Measurements from ENCODE around the gene TANGO6. TPM values are rescaled to one million over a fixed set of nuclear protein-coding genes. Genes with fewer than 3 reads are reported as not detected.

Gene TANGO6
- total RNA-seq, 6 donors from 2014 or later: 11.7 to 30.4 (median 15.5) TPM

- TF ChIP-seq POLR2A (IDR thresholded peaks at IDR 0.05): no peak
- TF ChIP-seq CTCF (IDR thresholded peaks at IDR 0.05): no peak
- no peak for TF ChIP-seq EP300 (IDR thresholded peaks at IDR 0.05)
- TF ChIP-seq POLR2AphosphoS5 (IDR thresholded peaks at IDR 0.05): no peak
- Histone ChIP-seq H3K27me3 (no peaks in the 10 kb centered on the region), H3K36me3 (no peaks in the 10 kb centered on the region), H3K9me3 (no peaks in the 10 kb centered on the region), H3K4me1 (peaks cover 0 to 5% (median 3%) of the 10 kb centered on the region in 4 donors), H3K27ac (peak overlapping the region in 2 of 4 donors; percentile 21 to 63), H3K4me3 (no peak overlapping the region)
- 78 to 84% methylated on average over 5 of the region's 5 CpGs for WGBS, 2 donors
- no peak for DNase-seq
- ATAC-seq (ENCODE audit: low FRiP score in 2 of 2): no peak
Measured at GRCh38 chr16:68960910-68961309, 117.6 kb downstream of the TANGO6 start.

GRCh38 chr16:68961778-68962402 lies 118.6 kb downstream of the TANGO6 start:
- H3K4me1 ChIP-seq: peaks cover 0 to 5% (median 3%) of the 10 kb centered on the region in 4 donors
- H3K27me3 ChIP-seq: no peaks in the 10 kb centered on the region
- H3K27ac ChIP-seq: peak overlapping the region in 3 of 4 donors; percentile 27 to 63 (median 50)
- no peaks in the 10 kb centered on the region for H3K36me3 ChIP-seq
- TF ChIP-seq POLR2A (IDR thresholded peaks at IDR 0.05) (no peak), CTCF (IDR thresholded peaks at IDR 0.05) (no peak), EP300 (IDR thresholded peaks at IDR 0.05) (no peak), POLR2AphosphoS5 (IDR thresholded peaks at IDR 0.05) (no peak)
- H3K9me3 ChIP-seq: no peaks in the 10 kb centered on the region
- ATAC-seq (ENCODE audit: low FRiP score in 2 of 2) (no peak), DNase-seq (no peak)
- no peak overlapping the region for H3K4me3 ChIP-seq
- WGBS, 2 donors: 63 to 64% methylated on average over 4 of the region's 4 CpGs

- TF ChIP-seq POLR2AphosphoS5 (IDR thresholded peaks at IDR 0.05) (no peak), POLR2A (IDR thresholded peaks at IDR 0.05) (no peak), EP300 (IDR thresholded peaks at IDR 0.05) (no peak), CTCF (IDR thresholded peaks at IDR 0.05) (no peak)
- H3K9me3 ChIP-seq: no peaks in the 10 kb centered on the region
- no peak for ATAC-seq (ENCODE audit: low FRiP score in 2 of 2)
- H3K4me3 ChIP-seq: no peak overlapping the region
- H3K36me3 ChIP-seq: peaks cover 0 to 9% (median 4%) of the 10 kb centered on the region in 4 donors
- WGBS, 2 donors: 81 to 84% methylated on average over 2 of the region's 2 CpGs
- no peak for DNase-seq
- no peaks in the 10 kb centered on the region for H3K27me3 ChIP-seq
- no peaks in the 10 kb centered on the region for H3K4me1 ChIP-seq
- no peak overlapping the region for H3K27ac ChIP-seq
Measured at GRCh38 chr16:68969338-68969737, 126.0 kb downstream of the TANGO6 start.

- Histone ChIP-seq H3K9me3 (no peaks in the 10 kb centered on the region), H3K4me3 (no peak overlapping the region), H3K27me3 (no peaks in the 10 kb centered on the region), H3K27ac (no peak overlapping the region), H3K4me1 (no peaks in the 10 kb centered on the region), H3K36me3 (peaks cover 0 to 26% (median 11%) of the 10 kb centered on the region in 4 donors)
- no peak for TF ChIP-seq CTCF (IDR thresholded peaks at IDR 0.05)
- 97 to 99% methylated on average over 4 of the region's 4 CpGs for WGBS, 2 donors
- DNase-seq (no peak), ATAC-seq (ENCODE audit: low FRiP score in 2 of 2) (no peak)
Measured at GRCh38 chr16:68972013-68972412, 128.7 kb downstream of the TANGO6 start.

GRCh38 chr16:68972720-68973119 lies 129.4 kb downstream of the TANGO6 start:
- no peaks in the 10 kb centered on the region for H3K9me3 ChIP-seq
- 45 to 47% methylated on average over 4 of the region's 4 CpGs for WGBS, 2 donors
- TF ChIP-seq POLR2A (IDR thresholded peaks at IDR 0.05) (no peak), POLR2AphosphoS5 (IDR thresholded peaks at IDR 0.05) (no peak), EP300 (IDR thresholded peaks at IDR 0.05) (no peak), CTCF (IDR thresholded peaks at IDR 0.05) (no peak)
- H3K36me3 ChIP-seq: peaks cover 0 to 28% (median 11%) of the 10 kb centered on the region in 4 donors
- no peaks in the 10 kb centered on the region for H3K27me3 ChIP-seq
- no peak overlapping the region for H3K27ac ChIP-seq
- ATAC-seq (ENCODE audit: low FRiP score in 2 of 2): no peak
- no peak overlapping the region for H3K4me3 ChIP-seq
- no peak for DNase-seq
- H3K4me1 ChIP-seq: no peaks in the 10 kb centered on the region

All from upper lobe of left lung (tissue), 6 donors.